AG08396 (cell line): Measurements from ENCODE around the gene RUNDC1.
"Not testable (repeated sequence)": the region's sequence is repeated elsewhere in the genome, so short reads cannot be mapped to it uniquely, and the experiment has no call there.

Source experiments
- DNase-seq: peaks from one replicate; pipeline ENCODE4 v3.0.0; 2012; ENCODE audit warnings: low spot score, mixed read lengths

Gene RUNDC1

DNA sequence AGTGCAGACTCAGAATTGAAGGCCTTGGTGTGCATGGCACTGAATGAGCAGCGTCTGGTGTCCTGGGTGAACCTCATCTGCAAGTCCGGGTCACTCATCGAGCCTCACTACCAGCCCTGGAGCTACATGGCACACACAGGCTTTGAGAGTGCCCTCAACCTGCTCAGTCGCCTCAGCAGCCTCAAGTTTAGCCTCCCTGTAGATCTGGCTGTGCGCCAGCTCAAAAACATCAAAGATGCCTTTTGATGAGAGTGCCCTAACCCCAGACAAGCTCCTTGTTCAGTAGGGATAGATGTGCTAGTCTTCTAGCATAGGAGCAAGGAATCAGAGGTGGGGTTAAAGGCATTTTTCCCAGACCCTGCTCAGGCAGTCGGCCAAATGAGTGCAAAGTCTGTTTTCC, 11.1 kb downstream of the RUNDC1 start:
- DNase-seq: no peak

DNA sequence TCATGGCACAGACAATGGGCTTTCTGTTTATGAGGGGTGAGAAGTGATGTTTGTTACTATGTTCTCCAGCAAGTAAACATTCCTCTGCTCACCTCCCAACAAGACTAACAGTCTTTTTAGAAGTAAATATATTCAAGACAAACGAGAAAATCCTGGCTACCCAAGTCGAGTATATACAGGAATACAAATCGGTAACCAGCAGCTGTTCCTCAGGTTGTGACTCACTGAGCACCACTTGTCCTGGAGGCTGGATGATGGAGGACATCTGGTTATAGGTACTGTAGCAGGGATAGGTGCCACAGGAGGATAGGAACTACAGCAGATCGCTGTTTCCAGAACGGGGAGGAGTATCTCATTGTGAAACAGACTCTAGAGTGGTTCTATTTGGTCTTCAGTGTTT, 12.5 kb downstream of the RUNDC1 start:
- DNase-seq: no peak

- DNase-seq: not testable (repeated sequence)
Observed at GRCh38 chr17:42993913-42994312, 13.5 kb downstream of the RUNDC1 start.

DNA sequence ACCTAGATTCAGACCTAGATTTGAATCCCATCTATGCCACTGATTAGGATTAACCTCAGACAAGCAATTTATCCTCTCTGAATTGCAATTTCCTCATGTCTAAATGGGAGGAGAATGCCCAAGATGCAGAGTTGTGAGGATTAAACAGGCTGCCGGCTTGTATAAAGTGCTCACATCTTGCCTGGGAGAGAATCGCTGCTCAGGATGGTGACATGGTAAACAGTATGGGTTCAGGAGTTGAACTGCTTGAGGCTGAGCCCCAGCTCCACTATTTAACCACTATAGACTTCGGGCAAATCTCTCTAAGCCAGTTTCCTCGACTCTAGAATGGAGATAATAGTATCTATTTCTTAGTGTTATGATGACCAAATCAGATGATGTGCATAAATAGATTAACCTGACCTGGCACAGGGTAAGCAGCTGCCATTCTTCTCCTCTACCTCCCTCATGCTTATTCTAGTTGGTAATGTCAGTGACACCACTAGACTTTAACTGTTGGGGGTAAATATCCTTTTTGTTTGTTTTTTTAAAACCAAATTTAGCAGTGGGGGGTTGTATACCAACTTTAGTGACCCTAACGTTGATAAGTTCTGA, 17.1 kb downstream of the RUNDC1 start:
- DNase-seq: no peak

DNA sequence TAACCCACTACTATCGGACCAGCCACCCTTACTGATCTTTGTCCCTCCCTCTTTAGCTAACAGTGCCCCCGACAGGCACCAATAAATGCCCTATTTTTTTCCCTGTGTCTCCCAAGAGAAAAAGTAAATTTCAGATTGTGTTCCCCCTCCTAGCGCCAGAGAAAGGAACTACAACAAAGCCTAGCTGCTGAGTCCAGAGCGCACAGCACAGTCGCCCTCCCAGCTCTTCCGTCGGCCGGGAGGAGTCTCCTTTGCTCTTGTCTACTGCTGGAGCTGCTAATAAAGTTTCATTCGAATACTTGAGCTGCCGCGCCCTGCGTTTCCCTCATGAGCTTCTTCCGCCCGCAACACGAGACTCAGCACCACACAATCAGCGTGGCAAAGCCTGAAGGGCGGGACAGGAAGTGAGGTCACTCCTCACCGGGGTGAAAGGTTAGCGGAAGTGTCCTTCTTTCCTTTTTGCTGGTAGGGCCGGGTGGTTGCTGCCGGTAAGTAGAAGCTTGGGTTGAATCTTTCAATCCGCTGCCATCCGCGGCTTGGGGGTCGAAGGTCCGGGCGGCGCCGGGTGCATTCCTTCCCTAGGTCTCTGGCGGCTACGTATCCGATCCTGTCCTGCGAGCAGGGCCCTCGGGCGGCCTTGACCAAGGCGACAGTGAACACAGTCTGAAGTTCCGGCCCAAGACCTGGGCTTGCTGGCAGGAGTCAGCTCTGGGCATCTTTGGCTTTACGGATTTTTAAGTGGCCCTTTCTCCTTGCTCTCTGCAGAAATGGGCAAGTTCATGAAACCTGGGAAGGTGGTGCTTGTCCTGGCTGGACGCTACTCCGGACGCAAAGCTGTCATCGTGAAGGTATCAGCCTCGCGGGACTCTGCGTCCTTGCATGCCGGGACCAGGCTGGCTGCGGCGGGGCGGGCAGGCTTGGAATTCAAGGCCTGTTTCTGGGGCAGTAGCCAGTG, 17.9 kb downstream of the RUNDC1 start, which contains the start of gene RPL27:
Gene RPL27 (plus strand): TSS at position 436 of the 955 bp plus-strand sequence. CDS start 332 bp downstream, at position 768.
- peak; percentile 94 for DNase-seq

- no peak for DNase-seq
Observed at GRCh38 chr17:42999003-42999525, 18.7 kb downstream of the RUNDC1 start.

DNA sequence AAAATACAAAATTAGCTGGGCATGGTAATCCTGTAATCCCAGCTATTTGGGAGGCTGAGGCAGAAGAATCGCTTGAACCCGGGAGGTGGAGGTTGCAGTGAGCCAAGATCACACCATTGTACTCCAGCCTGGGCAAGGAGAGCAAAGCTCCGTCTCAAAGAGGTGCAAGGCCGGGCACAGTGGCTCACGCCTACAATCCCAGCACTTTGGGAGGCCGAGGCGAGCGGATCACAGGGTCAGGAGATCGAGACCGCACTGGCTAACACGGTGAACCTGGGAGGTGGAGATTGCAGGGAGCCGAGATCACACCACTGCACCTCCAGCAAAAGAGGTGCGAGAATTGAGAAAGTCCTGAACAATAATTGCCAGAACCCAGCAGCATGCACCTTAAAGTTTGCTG, 20.5 kb downstream of the RUNDC1 start:
- not testable (repeated sequence) for DNase-seq

- DNase-seq: no peak
Observed at GRCh38 chr17:43003542-43004172, 23.3 kb downstream of the RUNDC1 start.

DNA sequence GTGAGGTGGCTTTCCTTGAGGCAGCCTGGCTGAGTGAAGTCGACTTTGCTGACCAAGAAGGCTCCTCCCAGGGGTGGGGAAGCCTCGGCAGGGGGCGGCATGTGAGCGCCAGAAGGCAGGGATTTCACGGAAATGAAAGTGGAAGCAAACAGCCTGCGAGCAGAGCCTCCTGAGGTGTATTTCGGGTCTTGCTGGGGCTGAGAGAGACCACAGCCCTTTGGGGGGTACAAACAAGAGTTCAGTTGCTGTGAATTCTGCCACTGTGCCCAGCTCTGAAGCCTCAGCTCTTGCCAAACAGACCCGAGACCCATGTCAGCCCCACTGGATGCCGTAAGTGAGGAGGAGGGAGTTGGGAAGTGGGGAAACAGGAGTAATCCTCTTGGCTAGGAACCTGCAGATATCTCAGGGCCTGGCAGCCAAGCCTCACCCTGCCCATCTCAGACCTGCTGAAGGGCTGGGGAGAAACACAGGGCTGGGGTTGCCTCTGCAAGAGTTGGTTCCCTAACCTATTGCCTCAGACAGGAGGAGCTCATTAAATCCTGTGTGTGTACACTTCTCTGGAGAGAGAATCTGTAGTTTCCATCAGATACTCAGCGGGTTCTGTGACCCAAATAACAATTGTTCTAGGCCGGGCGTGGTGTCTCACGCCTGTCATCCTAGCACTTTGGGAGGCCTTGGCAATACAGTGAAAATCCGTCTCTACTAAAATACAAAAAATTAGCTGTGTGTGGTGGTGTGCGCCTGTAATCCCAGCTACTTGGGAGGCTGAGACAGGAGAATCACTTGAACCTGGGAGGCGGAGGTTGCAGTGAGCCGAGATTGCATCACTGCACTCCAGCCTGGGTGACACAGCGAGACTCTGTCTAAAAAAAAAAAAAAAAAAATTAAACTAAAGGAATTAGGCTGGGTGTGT, 26.5 kb downstream of the RUNDC1 start, which contains the start of gene IFI35:
Gene IFI35 (plus strand): TSS at position 146 of the 913 bp plus-strand sequence. CDS start 164 bp downstream, at position 310.
- DNase-seq: peak; percentile 79

DNA sequence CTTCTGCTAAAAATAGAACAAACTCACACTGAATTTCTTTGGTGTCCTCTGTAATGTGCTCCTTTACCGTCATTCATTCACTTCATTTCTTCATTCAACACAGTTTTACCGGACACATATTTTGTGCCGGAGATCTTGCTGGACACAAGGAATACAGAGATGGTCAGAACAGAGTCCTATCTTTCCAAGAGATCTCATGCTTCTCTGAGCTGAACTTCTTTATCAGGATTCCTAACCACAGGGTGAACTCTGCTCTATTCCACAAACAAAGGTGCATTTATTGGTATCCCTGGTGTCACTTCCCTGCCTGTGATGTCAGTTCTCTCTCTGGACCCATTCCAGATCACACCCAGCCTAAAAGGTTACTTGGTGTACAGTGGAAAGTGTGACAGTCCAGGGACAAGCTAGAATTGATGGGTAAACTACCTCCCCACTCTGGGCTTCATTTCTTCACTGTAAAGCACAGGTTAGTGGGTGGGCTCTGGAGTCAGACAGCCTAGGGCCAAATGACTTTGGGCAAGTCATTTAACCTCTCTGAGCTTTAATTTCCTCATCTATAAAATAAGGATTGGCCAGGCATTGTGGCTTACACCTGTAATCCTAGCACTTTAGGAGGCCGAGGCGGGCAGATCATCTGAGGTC, 30.4 kb downstream of the RUNDC1 start:
- no peak for DNase-seq

GRCh38 chr17:43011728-43012472, 31.5 kb downstream of the RUNDC1 start:
- no peak for DNase-seq

DNA sequence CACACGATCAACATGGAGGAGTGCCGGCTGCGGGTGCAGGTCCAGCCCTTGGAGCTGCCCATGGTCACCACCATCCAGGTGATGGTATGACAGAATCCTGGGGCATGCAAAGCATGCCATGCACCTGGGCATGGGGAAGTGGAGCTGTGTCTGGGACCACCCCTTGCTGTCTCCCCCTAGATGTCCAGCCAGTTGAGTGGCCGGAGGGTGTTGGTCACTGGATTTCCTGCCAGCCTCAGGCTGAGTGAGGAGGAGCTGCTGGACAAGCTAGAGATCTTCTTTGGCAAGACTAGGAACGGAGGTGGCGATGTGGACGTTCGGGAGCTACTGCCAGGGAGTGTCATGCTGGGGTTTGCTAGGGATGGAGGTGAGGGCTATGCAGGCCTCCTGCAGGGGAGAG, 32.9 kb downstream of the RUNDC1 start:
- no peak for DNase-seq

DNA sequence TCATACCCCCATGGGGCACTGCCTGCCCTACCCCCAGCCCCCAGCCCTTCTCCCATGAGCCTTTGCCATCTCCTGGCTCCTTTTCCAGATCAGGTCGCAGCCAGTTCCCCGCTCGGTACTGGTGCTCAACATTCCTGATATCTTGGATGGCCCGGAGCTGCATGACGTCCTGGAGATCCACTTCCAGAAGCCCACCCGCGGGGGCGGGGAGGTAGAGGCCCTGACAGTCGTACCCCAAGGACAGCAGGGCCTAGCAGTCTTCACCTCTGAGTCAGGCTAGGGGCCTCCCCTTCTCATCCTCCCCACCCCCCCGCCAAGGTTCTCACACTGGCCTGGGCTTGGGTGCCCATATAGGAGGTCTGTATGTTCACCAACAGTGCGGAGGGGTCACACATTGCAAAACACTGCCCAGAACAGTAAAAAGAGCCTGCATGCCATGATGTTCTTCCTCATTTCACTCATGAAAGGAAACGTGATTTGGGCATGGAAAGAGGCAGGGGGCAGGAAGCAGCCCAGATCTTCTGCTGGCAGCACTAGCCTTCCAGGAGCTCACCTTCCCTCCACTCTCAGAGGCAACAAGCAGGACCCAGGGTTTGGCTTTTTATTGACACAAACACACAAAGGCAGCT, 33.8 kb downstream of the RUNDC1 start:
- no peak for DNase-seq

DNA sequence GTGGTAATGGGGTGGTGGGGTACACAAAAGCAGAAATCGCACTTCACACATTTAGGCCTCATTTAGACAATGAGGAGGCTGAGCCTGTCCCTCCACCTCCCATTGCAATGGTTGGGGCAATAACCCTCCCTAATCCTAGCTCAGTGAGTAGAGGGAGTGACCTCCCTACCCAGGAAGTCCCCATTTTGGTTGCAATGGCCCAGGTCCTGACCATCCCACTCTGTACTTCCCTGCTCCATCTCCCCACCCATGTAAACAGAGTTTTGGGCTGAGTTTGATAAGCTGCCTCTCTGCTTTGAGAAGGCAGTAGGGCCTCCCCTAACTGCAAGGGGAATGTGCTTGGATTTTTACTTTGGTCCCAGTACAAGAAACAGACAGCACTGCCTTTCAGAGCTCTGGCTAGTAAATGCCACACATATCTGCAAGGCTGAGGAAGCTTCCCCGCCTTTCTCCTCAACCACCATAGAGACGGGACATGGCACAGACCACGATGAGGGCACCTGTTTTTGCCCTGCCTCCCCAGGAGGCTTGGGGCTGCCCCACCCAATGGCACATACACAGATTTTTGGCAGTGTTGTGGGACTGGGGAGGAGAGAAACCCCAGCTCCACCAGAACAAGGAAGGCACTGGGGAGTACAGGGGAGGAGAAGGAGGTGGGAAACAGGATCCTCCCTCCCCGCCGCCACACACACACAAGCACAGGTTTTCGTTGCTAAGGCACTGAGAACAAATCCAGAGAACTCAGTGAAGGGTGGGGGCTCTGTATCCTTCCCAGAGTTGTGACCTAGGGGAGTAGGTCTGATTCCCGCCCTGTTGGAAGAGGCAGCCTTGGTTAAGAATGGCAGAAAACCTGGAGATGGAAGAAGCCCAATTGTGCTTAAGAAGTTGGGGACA, 34.5 kb downstream of the RUNDC1 start:
- no peak for DNase-seq

GRCh38 chr17:43015579-43015978, 35.2 kb downstream of the RUNDC1 start:
- DNase-seq: no peak

GRCh38 chr17:43016216-43016615, 35.9 kb downstream of the RUNDC1 start:
- no peak for DNase-seq

DNA sequence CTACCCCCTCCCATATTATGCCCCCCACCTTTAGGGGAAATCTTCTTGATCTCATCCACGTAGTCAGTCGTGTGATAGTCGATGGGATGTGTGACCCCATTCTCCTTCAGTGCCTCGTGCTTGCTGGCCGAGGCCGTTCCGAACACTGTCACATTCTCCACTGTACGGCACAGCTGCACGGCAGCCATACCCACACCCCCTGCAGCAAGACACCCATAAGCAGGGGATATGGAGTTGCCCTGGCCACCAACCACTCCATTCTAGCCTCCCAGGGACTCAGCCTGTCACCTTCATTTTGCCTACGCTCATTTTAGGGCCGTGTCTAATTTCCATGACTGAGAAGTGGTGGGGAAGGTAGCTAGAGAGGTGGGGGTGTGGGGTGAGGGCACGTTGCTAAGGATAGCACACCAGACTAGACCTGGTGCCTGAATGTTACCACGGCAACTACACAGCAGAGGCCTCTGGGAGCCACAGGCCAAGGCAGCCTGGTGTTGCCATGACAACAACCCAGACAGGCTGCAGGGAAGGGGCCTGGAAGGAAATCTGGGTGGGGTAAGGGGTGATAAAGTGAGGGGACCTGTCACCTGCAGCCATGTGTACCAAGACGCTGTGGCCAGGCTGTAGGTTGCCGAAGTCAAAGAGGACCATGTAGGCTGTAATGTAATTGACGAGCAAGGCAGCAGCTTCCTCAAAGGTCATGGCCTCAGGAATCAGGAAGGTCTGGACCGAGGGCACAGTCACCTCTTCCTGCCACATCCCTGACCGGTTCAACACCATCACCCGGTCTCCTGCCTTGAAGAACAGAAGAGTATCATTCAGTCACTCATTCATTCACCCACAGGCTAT, 37.9 kb downstream of the RUNDC1 start:
- no peak for DNase-seq

GRCh38 chr17:43018932-43019331, 38.6 kb downstream of the RUNDC1 start:
- no peak for DNase-seq
